KMS-11 (cell line): ENCODE data around the gene CMC1.

Experiments
- H2AFZ ChIP-seq: fragments of 200-600 bp; sonication (generic); 2 replicates; pipeline ENCODE4 v1.6.1; 2016; ENCODE audit warnings: antibody characterized with exemption, mixed run types, low read depth
- H3K27ac ChIP-seq: fragments of 200-600 bp; sonication (generic); 2 replicates; pipeline ENCODE4 v1.6.1; 2016; ENCODE audit warnings: mild to moderate bottlenecking, mixed run types
- H3K27me3 ChIP-seq: fragments of 200-600 bp; sonication (generic); 2 replicates; pipeline ENCODE4 v1.6.1; 2017; ENCODE audit warnings: mild to moderate bottlenecking, low read depth, mixed run types, moderate library complexity; ENCODE audit not compliant: insufficient read depth
- H3K36me3 ChIP-seq: fragments of 200-600 bp; sonication (generic); 2 replicates; pipeline ENCODE4 v1.6.1; 2017; ENCODE audit warnings: mild to moderate bottlenecking, mixed run types; ENCODE audit not compliant: insufficient read depth
- H3K4me1 ChIP-seq: fragments of 200-600 bp; sonication (generic); 2 replicates; pipeline ENCODE4 v1.6.1; 2016; ENCODE audit warnings: mild to moderate bottlenecking, low read depth, mixed run types; ENCODE audit not compliant: poor library complexity, severe bottlenecking
- H3K4me2 ChIP-seq: fragments of 200-600 bp; sonication (generic); 2 replicates; pipeline ENCODE4 v1.7.0; 2016; ENCODE audit warnings: mild to moderate bottlenecking, mixed run types
- H3K4me3 ChIP-seq: fragments of 200-600 bp; sonication (generic); IDR thresholded peaks from 2 replicates; pipeline ENCODE4 v1.6.1; 2017; ENCODE audit warnings: low read depth, low read length, mixed read lengths; ENCODE audit not compliant: insufficient read depth
- H3K79me2 ChIP-seq: fragments of 200-600 bp; sonication (generic); 2 replicates; pipeline ENCODE4 v1.6.1; 2016; ENCODE audit warnings: low read depth, mixed run types; ENCODE audit not compliant: insufficient read depth
- H3K9ac ChIP-seq: fragments of 200-600 bp; sonication (generic); 2 replicates; pipeline ENCODE4 v1.6.1; 2016; ENCODE audit warnings: mild to moderate bottlenecking, mixed run types
- H4K20me1 ChIP-seq: fragments of 200-600 bp; sonication (generic); 2 replicates; pipeline ENCODE4 v1.6.1; 2016; ENCODE audit warnings: mild to moderate bottlenecking, mixed run types; ENCODE audit not compliant: insufficient read depth
- CTCF ChIP-seq: fragments of 200-600 bp; sonication (generic); conservative IDR thresholded peaks from 2 replicates; pipeline ENCODE4 v1.6.1; 2017; ENCODE audit warnings: low read depth, mild to moderate bottlenecking, antibody characterized with exemption, low read length, moderate library complexity, mixed read lengths

Gene CMC1

GRCh38 chr3:28215407-28215806, 26.0 kb upstream of the CMC1 start:
- Histone ChIP-seq H3K36me3 (no peaks in the 10 kb centered on the region), H3K9ac (no peak overlapping the region), H3K79me2 (no peaks in the 10 kb centered on the region), H4K20me1 (no peaks in the 10 kb centered on the region), H3K27ac (no peak overlapping the region), H3K4me2 (no peak overlapping the region), H3K4me3 (no peak overlapping the region), H3K27me3 (no peaks in the 10 kb centered on the region), H2AFZ (no peak overlapping the region), H3K4me1 (no peaks in the 10 kb centered on the region)
- no peak for TF ChIP-seq CTCF

DNA sequence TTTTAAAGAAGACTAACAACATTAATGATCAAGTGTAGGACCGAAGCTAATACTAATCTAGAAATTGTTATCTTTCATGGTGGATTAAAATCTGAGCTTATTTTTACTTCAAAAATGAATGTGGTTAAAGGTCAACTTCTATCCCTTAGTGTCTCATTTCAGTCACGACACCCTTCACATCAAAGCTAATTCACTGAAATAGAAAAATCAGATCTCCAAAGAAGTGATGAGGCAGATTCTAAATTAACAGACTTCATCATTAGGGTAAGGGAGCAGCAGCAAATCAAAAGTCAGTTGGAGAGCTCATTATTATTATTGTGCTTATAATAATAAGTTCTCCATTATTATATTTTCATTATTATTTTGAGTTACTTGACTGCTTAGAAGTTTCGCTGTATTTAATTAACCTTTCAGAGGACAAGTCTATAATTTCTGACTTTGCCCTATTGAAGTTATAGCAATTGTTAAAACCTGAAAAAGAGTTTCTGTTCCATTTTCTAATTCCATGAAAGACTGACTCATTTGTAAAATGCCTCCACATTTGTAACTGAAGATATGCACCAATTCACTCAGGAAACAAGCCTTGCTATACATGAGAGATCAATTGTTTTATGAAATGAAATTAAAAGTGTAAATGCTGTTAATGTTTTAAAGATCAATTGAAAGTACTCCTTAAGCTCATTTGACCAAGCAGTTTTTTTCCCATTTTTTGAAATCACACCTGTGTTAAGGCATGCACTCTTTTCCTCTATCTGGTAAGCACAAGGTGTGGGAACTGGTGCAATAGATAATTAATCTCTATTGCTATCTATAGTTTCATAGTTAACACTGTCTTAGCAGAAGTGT, 23.1 kb upstream of the CMC1 start:
- Histone ChIP-seq H3K9ac (no peak overlapping the region), H3K27ac (no peak overlapping the region), H3K79me2 (no peaks in the 10 kb centered on the region), H3K4me1 (no peaks in the 10 kb centered on the region), H3K4me3 (no peak overlapping the region), H3K36me3 (no peaks in the 10 kb centered on the region), H2AFZ (no peak overlapping the region), H3K27me3 (no peaks in the 10 kb centered on the region), H3K4me2 (no peak overlapping the region), H4K20me1 (no peaks in the 10 kb centered on the region)
- no peak for TF ChIP-seq CTCF

DNA sequence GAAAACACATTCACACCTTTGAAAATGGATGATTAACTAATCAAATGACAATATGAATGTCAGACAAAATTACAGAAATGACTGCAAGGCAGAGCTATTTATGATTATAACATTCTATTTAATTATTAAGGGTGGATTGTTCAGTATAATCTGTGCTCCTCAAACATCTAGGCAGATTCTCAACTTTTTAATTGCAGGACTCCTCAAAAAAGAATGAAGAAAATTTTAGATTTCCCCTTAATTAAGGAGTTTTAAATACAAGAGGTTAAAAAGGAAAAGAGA, 22.6 kb upstream of the CMC1 start:
- Histone ChIP-seq H3K79me2 (no peaks in the 10 kb centered on the region), H3K4me1 (no peaks in the 10 kb centered on the region), H3K4me3 (no peak overlapping the region), H3K9ac (no peak overlapping the region), H3K4me2 (no peak overlapping the region), H3K27ac (no peak overlapping the region), H3K27me3 (no peaks in the 10 kb centered on the region), H2AFZ (no peak overlapping the region), H3K36me3 (no peaks in the 10 kb centered on the region), H4K20me1 (no peaks in the 10 kb centered on the region)
- no peak for TF ChIP-seq CTCF

GRCh38 chr3:28224430-28224829, 17.0 kb upstream of the CMC1 start:
- H3K79me2 ChIP-seq = no peaks in the 10 kb centered on the region
- no peak overlapping the region for H2AFZ ChIP-seq
- no peak overlapping the region for H3K27ac ChIP-seq
- no peak overlapping the region for H3K4me3 ChIP-seq
- no peaks in the 10 kb centered on the region for H3K4me1 ChIP-seq
- H3K36me3 ChIP-seq = no peaks in the 10 kb centered on the region
- H3K4me2 ChIP-seq = no peak overlapping the region
- H4K20me1 ChIP-seq = no peaks in the 10 kb centered on the region
- TF ChIP-seq CTCF = no peak
- no peak overlapping the region for H3K9ac ChIP-seq
- no peaks in the 10 kb centered on the region for H3K27me3 ChIP-seq
